AML-193 (cell line): Measurements from ENCODE around the gene MALRD1.

ENCODE experiments used
- DNase-seq, 2 experiments: peaks; one replicate each; lab custom pipeline; 2025; lab: John Stamatoyannopoulos, UW

Gene MALRD1

DNA sequence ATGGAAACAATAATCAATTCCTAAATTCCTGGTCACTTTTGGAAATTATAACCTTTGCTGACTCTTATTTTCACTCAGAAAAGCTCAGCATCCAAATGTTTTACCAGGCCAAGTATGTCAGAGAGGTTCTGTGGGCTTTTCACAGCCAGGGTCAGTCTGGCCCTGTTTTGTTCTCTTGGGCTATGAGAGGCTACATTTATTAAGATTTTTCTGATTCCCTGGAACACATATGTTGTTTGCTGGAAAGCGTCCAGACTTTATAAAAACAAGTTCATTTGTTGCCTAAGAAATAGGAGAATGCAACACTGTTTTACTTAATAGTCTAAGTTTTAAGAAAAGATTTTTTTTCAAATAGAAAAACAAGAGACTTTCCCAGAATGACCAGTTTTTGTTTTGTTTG is 529.2 kb downstream of the MALRD1 start:
- DNase-seq = no peak

DNA sequence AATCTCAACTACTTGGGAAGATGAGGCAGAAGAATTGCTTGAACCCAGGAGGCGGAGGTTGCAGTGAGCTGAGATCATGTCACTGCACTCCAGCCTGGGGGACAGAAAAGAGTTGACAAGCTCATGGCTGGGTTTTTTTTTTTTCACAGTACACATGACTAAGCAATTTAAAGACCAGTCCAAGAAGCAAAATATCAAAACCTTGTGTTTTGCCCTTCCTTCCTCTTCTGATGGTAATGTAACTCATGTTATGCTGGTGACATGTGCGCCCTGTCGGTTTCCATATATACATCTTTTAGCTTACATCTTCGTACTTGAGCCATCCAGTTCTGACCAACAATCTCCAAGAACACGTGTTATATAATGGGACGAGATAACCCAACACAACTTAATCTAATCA is 530.0 kb downstream of the MALRD1 start:
- no peak for DNase-seq

DNA sequence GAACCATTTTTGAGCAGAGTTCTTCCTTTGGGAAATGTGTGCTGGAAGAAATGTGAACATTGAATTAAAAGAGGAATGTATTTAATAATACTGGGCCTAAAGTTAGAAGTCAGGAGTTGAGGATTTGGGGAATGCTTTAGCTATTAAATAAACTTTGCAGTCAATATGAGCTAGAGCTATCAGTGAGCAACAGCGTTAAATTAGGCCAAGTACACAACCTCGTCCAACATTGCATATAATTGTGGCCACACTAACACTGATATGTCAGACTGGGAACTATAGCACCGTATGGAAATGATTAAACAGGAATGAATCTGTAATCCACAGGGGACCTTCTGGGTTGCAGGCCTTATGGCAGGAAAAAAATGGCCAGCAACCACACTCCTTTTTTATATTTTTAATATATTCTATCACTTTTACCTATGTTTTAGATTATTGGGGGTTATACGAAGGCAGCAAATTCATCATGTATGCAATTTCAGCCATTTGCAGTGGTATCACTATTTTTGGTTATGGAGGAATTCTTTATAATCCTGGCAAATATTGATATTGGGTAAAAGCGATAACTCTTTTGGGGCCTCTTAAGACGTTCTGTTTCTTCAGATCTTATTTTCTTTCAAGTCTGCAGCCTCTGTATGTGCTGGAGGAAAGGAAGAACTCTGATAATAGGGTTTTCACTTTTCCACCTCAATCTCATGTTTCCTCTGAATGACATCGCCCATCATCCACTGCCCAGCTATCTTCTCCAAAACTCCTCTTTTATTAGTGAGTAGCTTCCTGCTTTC is 531.4 kb downstream of the MALRD1 start:
- no peak for DNase-seq

DNA sequence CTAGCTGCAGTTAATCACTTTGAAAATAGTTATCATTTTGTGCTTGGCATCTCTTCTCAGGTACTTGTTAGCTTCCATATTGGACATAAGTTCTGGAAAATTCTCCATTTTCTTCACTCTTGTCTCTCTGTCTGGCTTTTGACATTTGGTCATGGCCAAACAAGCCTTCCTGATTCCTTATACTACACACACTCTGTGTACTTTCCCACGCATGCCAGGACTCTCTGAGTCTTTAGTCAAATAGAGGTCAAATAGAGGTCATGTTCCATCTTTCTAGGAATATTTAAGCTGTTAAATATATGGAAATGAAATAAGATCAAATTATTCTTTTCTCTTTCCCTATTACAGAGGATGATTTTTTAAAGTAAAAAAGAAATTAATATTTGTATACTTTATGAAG is 532.1 kb downstream of the MALRD1 start:
- DNase-seq = no peak

DNA sequence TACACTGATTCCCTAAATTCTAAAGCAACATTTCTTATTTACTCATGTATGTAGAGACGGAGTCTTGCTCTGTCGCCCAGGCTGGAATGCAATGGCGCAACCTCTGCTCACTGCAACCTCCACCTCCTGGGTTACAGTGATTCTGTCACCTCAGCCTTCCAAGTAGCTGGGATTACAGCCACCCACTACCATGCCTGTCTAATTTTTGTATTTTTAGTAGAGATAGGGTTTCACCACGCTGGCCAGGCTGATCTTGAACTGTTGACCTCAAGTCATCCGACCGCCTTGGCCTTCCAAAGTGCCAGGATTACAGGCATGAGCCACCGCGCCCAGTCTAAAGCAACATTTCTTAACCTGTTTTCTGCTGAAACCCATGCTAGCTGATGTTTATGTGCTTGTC is 540.0 kb downstream of the MALRD1 start:
- no peak for DNase-seq

DNA sequence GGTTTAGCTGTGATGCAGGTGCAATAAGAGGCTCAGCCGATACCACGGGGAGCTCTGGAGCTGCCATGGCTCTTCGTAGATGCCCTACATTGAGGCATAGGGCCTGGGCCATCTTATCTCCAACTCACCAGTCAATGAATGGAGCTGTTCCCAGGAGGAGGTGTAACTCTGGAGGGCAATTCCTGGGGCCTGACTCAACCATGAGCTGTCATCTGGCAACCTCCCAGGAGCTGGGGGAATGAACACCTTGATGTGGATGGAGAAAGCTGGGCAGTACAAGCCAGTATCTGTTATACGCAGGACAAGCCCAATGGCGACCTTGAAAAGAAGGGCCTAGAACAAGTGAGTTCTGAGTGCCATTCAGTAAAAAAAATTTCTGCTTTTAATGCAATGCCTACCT is 543.7 kb downstream of the MALRD1 start:
- no peak for DNase-seq

DNA sequence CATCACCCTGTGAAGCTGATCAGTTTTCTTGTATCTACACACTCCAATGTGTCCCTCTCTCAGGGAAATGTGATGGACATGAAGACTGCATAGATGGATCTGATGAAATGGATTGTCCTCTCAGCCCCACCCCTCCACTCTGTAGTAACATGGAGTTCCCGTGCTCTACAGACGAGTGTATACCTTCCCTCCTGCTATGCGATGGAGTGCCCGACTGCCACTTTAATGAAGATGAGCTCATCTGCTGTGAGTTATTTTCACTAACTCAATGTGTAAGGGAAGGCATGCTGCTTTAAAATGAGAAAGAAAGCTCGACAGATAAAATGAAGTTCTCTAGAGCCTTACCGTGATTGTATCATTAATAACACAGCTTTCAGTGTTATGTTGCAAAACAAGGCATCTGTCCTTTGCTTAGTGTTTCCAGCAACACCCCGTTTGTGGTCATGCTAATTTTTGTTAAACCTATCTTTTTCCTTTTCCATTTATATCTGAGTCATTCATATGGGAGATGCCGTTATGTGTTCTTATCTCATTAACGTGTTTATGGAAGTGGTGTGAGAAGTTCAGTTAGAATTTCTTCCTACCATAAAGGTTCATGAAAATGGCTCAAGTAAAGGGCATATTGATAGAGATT is 546.7 kb downstream of the MALRD1 start:
- no peak for DNase-seq

DNA sequence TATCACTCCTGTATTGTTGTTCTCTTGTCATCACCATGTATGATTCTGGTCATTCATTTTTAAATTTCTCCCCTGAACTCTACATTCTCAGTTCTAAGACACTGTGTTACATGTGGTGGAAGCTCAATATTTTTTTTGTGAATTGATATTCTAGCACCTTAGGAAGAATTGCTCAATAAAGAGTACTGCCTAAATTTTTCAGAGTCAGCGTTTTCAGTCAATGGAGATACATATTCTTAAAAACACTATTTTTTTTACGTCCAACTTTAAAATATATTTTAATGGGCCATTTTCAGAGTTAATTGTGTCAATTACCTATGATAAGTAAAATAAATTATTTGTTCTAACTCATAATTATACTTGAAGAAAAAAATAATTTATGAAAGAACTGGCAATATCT is 557.2 kb downstream of the MALRD1 start:
- no peak for DNase-seq

DNA sequence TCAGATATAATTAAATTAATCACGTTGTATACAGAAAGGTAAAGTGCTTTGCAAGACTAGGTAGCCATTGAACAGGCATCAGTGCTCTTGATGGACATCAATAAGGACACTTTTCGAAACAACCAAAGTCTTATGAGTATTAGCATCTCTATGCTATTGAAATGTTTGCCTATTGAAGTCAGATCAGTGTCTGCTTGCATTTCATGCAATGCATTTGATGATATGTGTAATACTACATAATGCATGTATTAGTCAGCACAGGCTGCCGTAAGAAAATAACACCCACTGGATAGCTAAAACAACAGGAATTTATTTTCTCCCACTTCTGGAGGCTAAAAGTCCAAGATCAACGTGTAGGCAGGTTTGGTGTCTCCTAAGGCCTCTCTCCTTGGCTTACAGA is 558.4 kb downstream of the MALRD1 start:
- DNase-seq = no peak

DNA sequence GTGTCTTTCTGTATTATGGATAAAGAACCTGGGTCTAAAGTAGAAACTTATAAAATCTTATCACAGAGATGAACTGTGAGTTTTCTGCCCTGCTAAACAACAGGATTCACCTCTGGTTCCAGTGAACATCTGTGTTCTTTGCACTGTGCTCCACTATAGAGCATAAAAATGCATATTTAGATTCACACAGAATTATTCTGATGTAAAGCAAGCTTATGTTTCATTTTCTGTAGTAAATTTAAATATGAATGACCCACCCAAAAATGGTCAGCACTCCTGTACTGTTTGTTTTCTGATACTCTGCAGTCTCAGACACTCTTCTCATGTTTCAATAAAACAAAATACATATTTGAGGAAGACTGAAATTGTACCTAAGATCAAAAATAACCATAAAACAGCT is 563.2 kb downstream of the MALRD1 start:
- no peak for DNase-seq

DNA sequence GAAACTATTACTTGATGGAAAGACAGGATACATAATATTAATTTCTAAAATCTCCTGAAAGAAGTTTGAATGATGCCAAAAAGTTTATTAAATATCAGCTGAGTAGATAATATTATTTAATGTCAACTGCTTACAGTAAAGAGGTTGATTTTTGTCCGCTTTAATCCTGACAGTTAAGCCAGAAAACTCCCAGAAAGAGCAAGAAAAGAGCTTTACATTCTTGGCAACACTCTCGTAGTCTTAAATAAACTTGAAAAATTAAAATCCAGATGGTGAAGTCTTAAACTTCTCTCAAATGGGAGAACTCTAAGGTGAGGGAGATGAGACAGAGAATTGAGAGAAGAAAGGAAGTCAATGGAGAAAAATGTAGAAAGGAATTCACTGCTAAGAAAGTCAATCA is 568.4 kb downstream of the MALRD1 start:
- DNase-seq = no peak

DNA sequence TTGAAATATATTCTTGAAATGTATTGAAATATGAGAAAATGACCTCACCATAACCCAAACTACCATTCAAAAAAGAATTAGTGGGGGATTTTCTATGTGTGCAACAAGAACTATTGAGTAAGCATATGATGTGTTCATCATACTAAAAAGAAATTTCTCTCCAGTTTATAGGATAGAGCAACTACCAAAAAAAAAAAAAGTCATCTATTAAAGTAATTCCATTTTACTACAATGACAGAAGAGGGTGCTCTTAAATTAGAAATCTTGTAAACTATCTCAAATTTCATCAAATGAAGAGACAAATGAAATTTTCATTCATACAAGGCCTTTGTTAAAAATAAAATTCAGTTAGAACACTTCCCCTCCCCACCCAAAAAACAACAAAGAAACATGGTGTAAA is 572.2 kb downstream of the MALRD1 start:
- no peak for DNase-seq

DNA sequence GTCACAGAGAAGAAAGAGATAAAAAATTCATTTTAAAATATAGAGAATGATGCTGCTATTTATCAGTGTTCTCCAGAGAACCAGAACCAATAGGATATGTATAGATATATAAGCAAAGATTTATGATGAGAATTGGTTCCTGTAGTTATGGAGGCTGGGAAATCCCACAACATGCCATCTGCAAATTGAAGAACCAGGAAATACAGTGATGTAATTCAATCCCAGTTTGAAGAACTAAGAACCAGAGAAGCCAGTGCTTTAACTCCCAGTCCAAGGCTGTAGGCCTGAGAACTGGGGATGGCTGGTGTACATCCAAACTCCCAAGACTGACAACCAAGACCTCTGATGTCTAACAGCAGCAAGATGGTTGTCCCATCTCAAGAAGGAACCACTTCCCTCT is 574.7 kb downstream of the MALRD1 start:
- DNase-seq = no peak

DNA sequence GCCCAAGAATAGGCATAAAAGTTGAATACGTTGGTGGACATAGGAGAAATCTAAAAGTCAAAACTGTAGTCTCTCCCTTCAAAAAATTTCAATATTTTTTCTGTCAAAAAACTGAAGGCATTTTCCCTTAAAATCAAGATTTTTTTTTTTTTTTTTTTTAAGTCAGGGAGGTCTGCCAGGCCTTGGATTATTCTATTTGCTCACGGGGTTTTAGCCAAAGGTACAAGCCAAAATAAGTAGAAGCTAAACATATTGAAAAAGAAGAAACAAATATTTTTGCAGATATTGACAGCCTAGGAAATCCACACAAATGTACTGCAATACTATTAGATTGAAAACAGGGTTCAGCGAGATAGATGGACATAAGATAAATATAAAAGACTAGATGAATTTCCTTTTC is 577.6 kb downstream of the MALRD1 start:
- no peak for DNase-seq

DNA sequence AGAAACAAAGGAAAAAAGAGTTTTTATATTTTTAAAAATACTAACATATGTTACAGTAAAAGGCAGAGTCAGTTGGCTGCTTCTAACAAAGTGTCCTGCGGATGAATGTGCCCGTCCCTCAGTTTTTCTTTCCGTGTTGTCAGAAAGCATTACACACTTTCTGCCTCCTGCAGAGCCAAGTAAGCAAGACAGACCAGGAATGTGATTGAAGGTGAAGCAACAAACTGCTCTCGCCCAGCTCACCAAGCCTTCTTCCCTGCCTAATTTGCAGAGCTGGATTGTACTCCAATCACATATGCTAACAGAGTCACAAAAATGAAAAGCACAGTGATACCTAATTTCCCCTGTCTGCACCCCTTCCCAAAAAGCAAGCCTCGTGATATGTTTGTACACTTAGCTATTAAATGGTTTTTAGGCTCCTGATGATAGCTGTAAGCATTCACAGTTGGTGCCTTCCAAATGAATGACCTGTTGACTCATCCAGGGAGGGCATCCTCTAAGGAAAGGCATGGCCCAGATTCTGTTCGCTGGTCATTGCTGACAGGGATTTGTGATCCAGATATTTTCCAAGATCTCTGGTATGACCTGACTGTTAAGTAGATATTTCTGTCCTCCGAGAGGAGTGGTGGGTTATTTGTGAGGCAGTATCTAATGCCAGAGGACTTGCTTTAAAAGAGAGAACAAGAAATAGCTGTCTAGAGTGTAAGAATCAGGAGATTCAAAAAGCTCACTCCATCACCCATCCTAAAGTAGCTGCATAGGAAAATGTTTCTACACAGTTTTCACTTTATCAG is 580.4 kb downstream of the MALRD1 start:
- no peak for DNase-seq

DNA sequence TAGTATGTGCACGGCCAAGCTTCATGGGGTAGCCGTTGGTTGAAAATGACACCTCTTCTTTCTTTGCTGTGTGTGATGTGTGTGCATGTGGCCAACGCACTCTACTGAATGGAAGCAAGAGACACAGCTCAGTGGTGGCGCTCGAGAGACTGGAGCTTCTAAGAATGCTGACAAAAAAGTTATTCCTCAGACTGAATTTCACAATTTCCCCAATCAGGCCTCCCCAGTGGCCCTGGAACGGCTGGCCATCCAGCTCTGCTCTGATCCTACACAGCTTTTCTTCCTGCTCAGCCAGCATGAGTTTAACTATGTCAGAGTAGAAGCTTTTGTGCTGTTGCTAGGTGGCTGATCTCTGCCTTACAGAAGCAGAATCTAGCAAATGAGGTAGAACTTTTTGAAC is 581.0 kb downstream of the MALRD1 start:
- DNase-seq = no peak

DNA sequence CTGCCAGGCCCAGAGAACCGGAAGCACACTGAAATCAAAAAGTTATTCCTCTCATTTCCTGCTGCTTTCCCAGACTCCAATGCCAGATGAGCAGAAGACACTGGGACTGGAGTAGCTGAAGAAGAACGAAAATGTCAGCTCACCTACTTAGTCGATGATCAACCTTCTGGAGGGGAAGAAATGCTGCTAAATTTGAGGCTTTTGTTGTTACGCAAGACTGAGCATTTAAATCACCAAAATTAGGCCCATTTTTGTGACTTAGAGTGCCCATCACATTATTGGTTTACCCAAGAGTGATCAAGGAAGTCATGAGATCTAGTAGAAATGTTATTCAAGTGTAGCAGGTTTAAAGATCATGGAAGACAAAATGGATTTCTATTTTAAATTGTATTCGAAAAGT is 585.6 kb downstream of the MALRD1 start:
- no peak for DNase-seq

DNA sequence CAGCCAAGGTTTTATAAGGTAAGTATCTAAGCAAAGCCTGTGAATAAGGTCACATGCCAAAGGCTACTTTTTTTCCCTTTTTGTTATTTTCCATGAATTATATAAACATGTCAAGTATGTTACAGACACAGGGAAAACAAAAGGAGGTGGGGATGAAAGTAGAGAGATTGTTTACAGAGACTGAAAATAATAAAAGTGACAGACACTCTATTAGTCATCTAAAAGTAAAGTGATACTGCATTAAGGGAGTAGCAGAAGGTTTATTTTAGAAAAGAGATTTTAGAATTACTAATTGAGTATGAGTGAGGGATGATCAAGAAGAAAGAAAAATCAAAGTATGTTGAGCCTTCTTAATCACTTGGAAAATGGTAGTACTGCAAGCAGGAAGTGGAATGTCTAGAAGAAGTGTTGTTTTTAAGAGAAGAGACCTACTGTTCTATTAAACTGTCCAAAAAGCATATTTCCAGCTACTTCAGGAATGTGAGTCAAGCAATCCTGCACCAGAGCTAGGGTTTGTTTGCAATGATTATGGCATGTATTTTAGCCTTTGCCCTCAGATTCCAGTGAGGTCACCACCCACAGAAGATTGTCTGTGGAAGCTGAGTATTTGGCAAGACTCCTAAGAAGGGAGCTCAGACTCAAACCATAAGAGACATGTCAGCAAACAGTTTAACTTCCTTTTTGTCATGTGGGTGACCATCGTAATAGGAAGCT is 589.7 kb downstream of the MALRD1 start:
- DNase-seq = peak; percentile 72

DNA sequence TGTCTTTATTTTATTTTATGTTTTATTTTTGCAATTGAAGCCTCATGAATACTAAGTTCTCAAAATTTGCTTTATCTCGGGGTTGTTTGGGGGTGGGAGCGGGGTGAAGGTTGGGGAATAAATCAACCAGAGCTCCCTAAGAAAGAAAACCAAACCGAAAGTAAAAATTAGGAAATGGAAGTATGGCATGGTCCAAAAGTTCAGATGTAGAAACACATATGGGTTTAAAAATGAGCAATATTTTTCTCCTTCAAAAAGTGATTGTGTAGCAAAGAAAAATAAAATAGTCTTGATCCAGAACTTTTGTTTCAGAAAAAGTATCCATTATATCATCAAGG is 590.3 kb downstream of the MALRD1 start:
- DNase-seq = no peak

DNA sequence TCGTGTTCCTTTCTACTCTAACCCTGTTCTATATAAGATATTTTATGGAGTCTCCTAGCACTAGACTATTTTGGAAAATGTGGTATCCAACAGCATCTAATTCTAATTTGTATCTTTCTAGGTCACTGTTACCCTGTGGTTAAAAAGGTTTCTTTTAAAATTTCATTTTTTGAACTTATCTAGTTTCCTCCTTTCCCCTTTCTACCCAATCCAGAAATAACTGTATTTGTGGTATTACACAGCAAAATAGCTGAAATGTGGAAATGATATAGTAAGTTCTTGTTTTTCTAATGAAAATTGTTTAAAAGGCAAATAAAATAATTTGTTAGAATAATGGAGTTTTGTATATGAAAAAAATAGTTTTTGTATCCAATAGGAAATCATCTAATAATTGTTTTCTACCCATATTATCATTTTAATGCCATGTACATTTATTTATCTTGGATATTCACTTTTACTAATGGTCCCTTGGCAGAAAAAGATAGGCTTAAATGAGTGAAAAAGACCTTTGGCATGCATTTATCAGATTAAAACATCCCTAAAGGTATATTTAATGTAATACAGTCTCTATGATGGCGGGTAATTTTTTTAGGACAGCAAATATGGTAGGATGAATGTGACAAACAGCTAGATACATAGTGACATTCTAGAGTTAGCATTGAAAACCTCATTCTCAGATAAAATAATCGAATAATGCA is 592.1 kb downstream of the MALRD1 start:
- no peak for DNase-seq

DNA sequence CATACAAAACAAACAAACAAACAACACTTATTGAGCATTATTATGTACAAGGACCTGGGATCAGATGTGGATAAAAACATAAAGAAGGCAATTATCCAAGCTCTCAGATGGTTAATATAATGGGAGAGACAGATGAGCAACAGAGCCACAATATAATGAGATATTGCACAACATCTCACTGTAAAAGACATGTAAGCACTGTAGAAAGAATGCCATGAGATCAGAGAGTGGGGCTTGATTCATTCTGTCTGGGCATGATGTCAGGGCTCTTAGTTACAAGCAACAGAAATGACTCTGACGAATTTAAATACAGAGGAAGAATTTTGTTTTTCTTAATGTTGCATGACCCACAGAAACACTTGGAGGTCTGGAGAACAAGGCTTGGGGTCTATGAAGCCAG is 602.9 kb downstream of the MALRD1 start:
- DNase-seq = no peak

DNA sequence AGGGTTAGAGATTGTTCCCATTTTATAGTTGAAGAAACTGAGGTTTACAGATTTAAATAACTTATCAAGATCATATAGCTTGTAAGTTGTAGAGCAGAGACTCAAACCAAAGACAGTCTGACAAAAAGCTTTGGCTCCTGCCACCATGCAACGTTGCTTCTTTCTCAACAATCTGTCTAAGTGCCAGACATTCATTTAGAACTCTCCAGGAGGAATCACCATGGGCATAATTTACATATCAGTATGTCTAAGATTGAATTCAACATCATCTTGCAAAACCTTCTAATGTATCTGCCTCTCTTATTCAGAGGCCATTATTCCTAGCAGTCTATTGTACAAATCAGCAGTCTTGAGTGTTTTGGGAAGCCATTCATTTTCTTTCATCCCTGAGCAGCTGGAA is 604.1 kb downstream of the MALRD1 start:
- DNase-seq = no peak
